Subcutaneous abdominal adipose tissue (tissue), 5 donors: ENCODE measurements around the gene CSRP1.
"Not testable (repeated sequence)": the region's sequence is repeated elsewhere in the genome, so short reads cannot be mapped to it uniquely, and the experiment has no call there.

Experiments
- H3K27ac ChIP-seq: one replicate; pipeline ENCODE4 v1.7.0; 2013; ENCODE audit warnings: low read depth, mild to moderate bottlenecking, inconsistent platforms, low read length, moderate library complexity
- H3K27me3 ChIP-seq, 5 donors: one replicate each; pipeline ENCODE4 v1.7.0; 2013; ENCODE audit warnings: low read length in 5 of 5, inconsistent platforms in 1 of 5; ENCODE audit not compliant: control insufficient read depth in 5 of 5, insufficient read depth in 4 of 5
- H3K36me3 ChIP-seq, 5 donors: one replicate each; pipeline ENCODE4 v1.7.0; 2013; ENCODE audit warnings: low read length in 5 of 5; ENCODE audit not compliant: control insufficient read depth in 5 of 5, insufficient read depth in 5 of 5
- H3K4me1 ChIP-seq, 5 donors: one replicate each; pipeline ENCODE4 v1.7.0; 2013; ENCODE audit warnings: low read length in 5 of 5, mild to moderate bottlenecking in 3 of 5, moderate library complexity in 1 of 5; ENCODE audit not compliant: control insufficient read depth in 5 of 5, insufficient read depth in 5 of 5
- H3K4me3 ChIP-seq, 5 donors: one replicate each; pipeline ENCODE4 v1.7.0; 2013; ENCODE audit warnings: low read length in 5 of 5, low read depth in 1 of 5
- H3K9ac ChIP-seq, 5 donors: one replicate each; pipeline ENCODE4 v1.7.0; 2013; ENCODE audit warnings: low read length in 5 of 5, mild to moderate bottlenecking in 4 of 5, moderate library complexity in 3 of 5
- H3K9me3 ChIP-seq, 5 donors: one replicate each; pipeline ENCODE4 v1.7.0; 2013; ENCODE audit warnings: low read length in 5 of 5; ENCODE audit not compliant: control insufficient read depth in 5 of 5
- donor health status: healthy.
- donor health status: healthy.
- donor health status: healthy.
- donor health status: healthy.
- donor health status: healthy.

CSRP1 gene

GRCh38 chr1:201506557-201507359 lies at the start of gene CSRP1:
TSS of gene CSRP1 (minus strand) at chr1:201507123. CDS start at chr1:201496303, 10,820 bp downstream.
- Histone ChIP-seq H3K4me1 (peaks cover 17 to 62% (median 53%) of the 10 kb centered on the region in 5 donors), H3K4me3 (peak within 1 kb of the TSS; percentile 75 to 83 (median 80)), H3K9ac (peak within 1 kb of the TSS; percentile 66 to 82 (median 73)), H3K27ac (peak within 1 kb of the TSS; percentile 75), H3K9me3 (no peaks in the 10 kb centered on the region), H3K36me3 (no peaks in the 10 kb centered on the region), H3K27me3 (no peaks in the 10 kb centered on the region)

GRCh38 chr1:201555593-201555945 lies 48.6 kb upstream of the CSRP1 start:
- no peaks in the 10 kb centered on the region for H3K36me3 ChIP-seq
- no peaks in the 10 kb centered on the region for H3K27me3 ChIP-seq
- no peaks in the 10 kb centered on the region for H3K9me3 ChIP-seq
- H3K9ac ChIP-seq: no peak overlapping the region
- H3K4me1 ChIP-seq: peaks cover 14 to 88% (median 47%) of the 10 kb centered on the region in 5 donors
- no peak overlapping the region for H3K4me3 ChIP-seq
- H3K27ac ChIP-seq: peak overlapping the region; percentile 82

GRCh38 chr1:201554789-201555592 lies 48.1 kb upstream of the CSRP1 start:
- Histone ChIP-seq H3K27me3 (no peaks in the 10 kb centered on the region), H3K9me3 (no peaks in the 10 kb centered on the region), H3K36me3 (no peaks in the 10 kb centered on the region), H3K9ac (no peak overlapping the region), H3K27ac (peak overlapping the region; percentile 82), H3K4me3 (no peak overlapping the region), H3K4me1 (peaks cover 12 to 82% (median 41%) of the 10 kb centered on the region in 5 donors)

GRCh38 chr1:201554190-201554600 lies 47.3 kb upstream of the CSRP1 start:
- Histone ChIP-seq H3K4me3 (no peak overlapping the region), H3K27me3 (no peaks in the 10 kb centered on the region), H3K36me3 (no peaks in the 10 kb centered on the region), H3K4me1 (peaks cover 4 to 74% (median 35%) of the 10 kb centered on the region in 5 donors), H3K9me3 (no peaks in the 10 kb centered on the region), H3K9ac (no peak overlapping the region), H3K27ac (peak overlapping the region; percentile 82)

- Histone ChIP-seq H3K9ac (peak overlapping the region in 1 of 5 donors; percentile 19), H3K27me3 (no peaks in the 10 kb centered on the region), H3K4me1 (peaks cover 3 to 70% (median 35%) of the 10 kb centered on the region in 5 donors), H3K4me3 (no peak overlapping the region), H3K27ac (peak overlapping the region; percentile 82), H3K9me3 (no peaks in the 10 kb centered on the region), H3K36me3 (no peaks in the 10 kb centered on the region)
Observed at GRCh38 chr1:201553496-201554189, 46.7 kb upstream of the CSRP1 start.

- Histone ChIP-seq H3K27me3 (no peaks in the 10 kb centered on the region), H3K36me3 (no peaks in the 10 kb centered on the region), H3K4me1 (peaks cover 3 to 67% (median 32%) of the 10 kb centered on the region in 5 donors), H3K27ac (peak overlapping the region; percentile 82), H3K9me3 (no peaks in the 10 kb centered on the region), H3K9ac (peak overlapping the region in 1 of 5 donors; percentile 19), H3K4me3 (no peak overlapping the region)
Observed at GRCh38 chr1:201552941-201553351, 46.0 kb upstream of the CSRP1 start.

GRCh38 chr1:201551877-201552731 lies 45.2 kb upstream of the CSRP1 start:
- Histone ChIP-seq H3K9ac (no peak overlapping the region), H3K27me3 (no peaks in the 10 kb centered on the region), H3K9me3 (no peaks in the 10 kb centered on the region), H3K4me3 (no peak overlapping the region), H3K27ac (peak overlapping the region; percentile 82), H3K4me1 (peaks cover 0 to 59% (median 24%) of the 10 kb centered on the region in 5 donors), H3K36me3 (no peaks in the 10 kb centered on the region)

- H3K4me3 ChIP-seq: no peak overlapping the region
- H3K27ac ChIP-seq: no peak overlapping the region
- no peaks in the 10 kb centered on the region for H3K36me3 ChIP-seq
- no peak overlapping the region for H3K9ac ChIP-seq
- H3K27me3 ChIP-seq: no peaks in the 10 kb centered on the region
- H3K9me3 ChIP-seq: no peaks in the 10 kb centered on the region
- H3K4me1 ChIP-seq: peaks cover 0 to 50% (median 16%) of the 10 kb centered on the region in 5 donors
Observed at GRCh38 chr1:201551096-201551495, 44.2 kb upstream of the CSRP1 start.

GRCh38 chr1:201549522-201549921 lies 42.6 kb upstream of the CSRP1 start:
- peaks cover 0 to 47% (median 18%) of the 10 kb centered on the region in 5 donors for H3K4me1 ChIP-seq
- not testable (repeated sequence) for H3K27ac ChIP-seq, H3K27me3 ChIP-seq, H3K9me3 ChIP-seq, H3K9ac ChIP-seq, H3K4me3 ChIP-seq, H3K36me3 ChIP-seq
